K562 (cell line): ENCODE data around the gene NGRN. TPM values are rescaled to one million over a fixed set of nuclear protein-coding genes. Genes with fewer than 3 reads are reported as not detected.

Experiments used
- ETS1 ChIP-seq: conservative IDR thresholded peaks from 2 replicates; pipeline ENCODE4 v1.6.1; 2011; ENCODE audit warnings: low read depth, mild to moderate bottlenecking, low read length; ENCODE audit not compliant: control insufficient read depth
- GTF3C2 ChIP-seq: IDR thresholded peaks from 3 replicates; pipeline ENCODE4 v1.6.1; 2011; ENCODE audit warnings: borderline replicate concordance, mild to moderate bottlenecking, moderate library complexity; ENCODE audit not compliant: insufficient read length; ENCODE audit errors: extremely low read depth
- IFI16 ChIP-seq: fragments of 250-450 bp; sonication (Bioruptor Pico); IDR thresholded peaks from 2 replicates; pipeline ENCODE4 v2.1.2; 2022; ENCODE audit warnings: mild to moderate bottlenecking, inconsistent platforms
- SREBF2 ChIP-seq: sonication (generic); formaldehyde crosslinking; IDR thresholded peaks from 2 replicates; pipeline ENCODE4 v1.4.0; 2020; ENCODE audit warnings: mild to moderate bottlenecking, missing genetic modification reagents
- U2AF2 ChIP-seq: fragments of 200-400 bp; formaldehyde crosslinking; optimal IDR thresholded peaks from 2 replicates; pipeline ENCODE3; 2017; ENCODE audit warnings: low read depth, mild to moderate bottlenecking, low read length
- ZBTB33 ChIP-seq: sonication (generic); formaldehyde crosslinking; IDR thresholded peaks from 2 replicates; pipeline ENCODE4 v1.8.1; 2023; ENCODE audit warnings: mild to moderate bottlenecking, missing genetic modification reagents
- ZBTB40 ChIP-seq, 2 experiments: fragments of 450-650 bp in 1 of 2; sonication (generic) in 1 of 2; formaldehyde crosslinking in 1 of 2; IDR thresholded peaks; 2 replicates each; pipeline versions ENCODE4 v1.7.1 to v1.9.0; 2016 to 2022; ENCODE audit warnings: inconsistent platforms in 1 of 2, mild to moderate bottlenecking in 1 of 2, missing genetic modification reagents in 1 of 2
- ZNF12 ChIP-seq: sonication (generic); formaldehyde crosslinking; IDR thresholded peaks from 2 replicates; pipeline ENCODE4 v1.4.0; 2020; ENCODE audit warnings: mild to moderate bottlenecking, missing genetic modification reagents
- ZNF354B ChIP-seq: fragments of 250-450 bp; sonication (Bioruptor Pico); IDR thresholded peaks from 2 replicates; pipeline ENCODE4 v1.4.0; 2020
- polyA plus RNA-seq, 8 experiments: library from polyadenylated mRNA; depleted of rRNA in 4 of 8; stranded (reverse) in 5 of 8; unstranded in 3 of 8; fragments of >200 nt; fragmentation: Nextera tagmentation in 2 of 8; fragmentation: Illumina TruSeq in 1 of 8; extraction: Ambion mirVana in 2 of 8; extraction: Trizol in 1 of 8; gene quantifications; 2 replicates each; pipeline versions ENCODE4 v1.2.1 to v1.2.3, GENCODE V29; 2011 to 2014; ENCODE audit warnings: inconsistent platforms in 1 of 8, missing spikeins in 1 of 8
- total RNA-seq, 7 experiments: library from RNA; depleted of rRNA in 6 of 7; stranded (reverse); fragments of >200 nt in 6 of 7; fragmentation: Illumina TruSeq in 2 of 7; extraction: Trizol in 2 of 7; gene quantifications; 2 replicates each; pipeline versions ENCODE4 v1.2.1 to v1.2.3, GENCODE V29; 2011 to 2021; ENCODE audit warnings: low replicate concordance in 1 of 7

NGRN gene
- total and polyA plus RNA-seq, 9 of the 15 experiments (the other 6 are each of a cell fraction or from before 2014, with no cell fraction given): 14.0 to 73.4 (median 60.0) TPM

GRCh38 chr15:90265271-90266060, at the start of gene NGRN (continued):
- TF ChIP-seq ZBTB40 (IDR thresholded peaks at IDR 0.05): peak; percentile 96
- no peak for TF ChIP-seq ZBTB40 (CRISPR knock-in tag; IDR thresholded peaks at IDR 0.05)
- TF ChIP-seq IFI16: no peak
- no peak for TF ChIP-seq ZNF354B (CRISPR knock-in tag)
- TF ChIP-seq GTF3C2: no peak
- TF ChIP-seq ZBTB33 (CRISPR knock-in tag): peak; percentile 23; the same call in 1 of the 2 replicates
- no peak for TF ChIP-seq SREBF2 (CRISPR knock-in tag)
- no peak for TF ChIP-seq ZNF12 (CRISPR knock-in tag)
- no peak for TF ChIP-seq U2AF2
- TF ChIP-seq ETS1: peak; percentile 40; the same call in 1 of the 2 replicates
